GM18951 (cell line): ENCODE results near the gene TSFM.

Experiments
- POLR2A ChIP-seq: IDR thresholded peaks from 4 replicates; pipeline ENCODE4 v1.6.1; 2011; ENCODE audit warnings: mild to moderate bottlenecking; ENCODE audit not compliant: insufficient read length, insufficient read depth; ENCODE audit errors: extremely low read depth
- in situ Hi-C: fragments of 300-500 bp; cut with MboI; formaldehyde crosslinking; loops from one replicate; pipeline ENCODE4 v1.12.0; 2022; ENCODE audit warnings: low sequenced_read_pairs, mixed read lengths, inconsistent platforms; ENCODE audit not compliant: unreplicated experiment

Gene TSFM

GRCh38 chr12:57760347-57760982 is 22.1 kb upstream of the TSFM start:
- in situ Hi-C loops = no loop called here

GRCh38 chr12:57761391-57761998 is 21.1 kb upstream of the TSFM start:
- in situ Hi-C loops = no loop called here
- no peak for TF ChIP-seq POLR2A

More at GRCh38 chr12:57760347-57760982, 22.1 kb upstream of the TSFM start:
- TF ChIP-seq POLR2A = no peak

DNA sequence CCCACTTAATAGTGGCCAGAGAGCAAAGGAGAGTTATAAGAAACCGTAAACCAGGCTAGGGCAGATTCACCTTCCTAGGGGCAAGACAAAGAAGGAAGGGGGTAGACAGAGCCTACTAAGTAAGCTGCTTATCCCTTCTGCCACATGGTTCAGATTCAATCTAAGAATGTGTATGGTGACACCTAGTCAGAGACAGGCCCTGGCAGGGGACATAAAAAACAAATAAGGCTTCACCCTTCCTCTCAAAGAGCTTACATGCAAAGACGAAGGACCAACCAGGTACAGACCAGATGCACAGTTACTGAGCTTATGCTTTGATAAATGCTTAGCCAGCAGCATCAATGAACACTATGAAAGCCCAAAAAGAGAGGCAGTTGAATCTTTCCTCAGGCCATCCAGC is 20.1 kb upstream of the TSFM start:
- in situ Hi-C loops = no loop called here
- no peak for TF ChIP-seq POLR2A

GRCh38 chr12:57763881-57764661 is 18.5 kb upstream of the TSFM start:
- TF ChIP-seq POLR2A = no peak
- in situ Hi-C loops = no loop called here

DNA sequence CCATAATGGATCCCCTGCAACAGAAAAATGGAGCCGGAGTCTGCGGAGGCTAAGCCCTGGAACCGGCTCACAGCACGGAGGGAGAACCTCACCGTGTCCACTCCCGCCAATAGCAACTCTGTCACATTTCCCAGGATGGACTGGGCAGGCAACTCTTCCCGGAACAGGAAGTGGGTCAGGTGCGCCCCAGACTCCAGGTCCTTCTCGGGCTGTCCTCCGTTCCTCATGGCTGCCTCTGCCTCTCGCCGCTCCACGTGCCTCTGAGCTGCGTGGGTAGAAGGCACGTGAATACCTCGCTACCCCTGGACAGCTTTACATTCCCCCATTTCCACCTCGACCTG is 18.0 kb upstream of the TSFM start:
- in situ Hi-C loops = no loop called here
- TF ChIP-seq POLR2A = no peak

- in situ Hi-C loops = no loop called here
- no peak for TF ChIP-seq POLR2A
These were observed 17.4 kb upstream of the TSFM start for GRCh38 chr12:57765003-57765697.

GRCh38 chr12:57765698-57766463 is 16.7 kb upstream of the TSFM start:
- in situ Hi-C loops = no loop called here
- no peak for TF ChIP-seq POLR2A

DNA sequence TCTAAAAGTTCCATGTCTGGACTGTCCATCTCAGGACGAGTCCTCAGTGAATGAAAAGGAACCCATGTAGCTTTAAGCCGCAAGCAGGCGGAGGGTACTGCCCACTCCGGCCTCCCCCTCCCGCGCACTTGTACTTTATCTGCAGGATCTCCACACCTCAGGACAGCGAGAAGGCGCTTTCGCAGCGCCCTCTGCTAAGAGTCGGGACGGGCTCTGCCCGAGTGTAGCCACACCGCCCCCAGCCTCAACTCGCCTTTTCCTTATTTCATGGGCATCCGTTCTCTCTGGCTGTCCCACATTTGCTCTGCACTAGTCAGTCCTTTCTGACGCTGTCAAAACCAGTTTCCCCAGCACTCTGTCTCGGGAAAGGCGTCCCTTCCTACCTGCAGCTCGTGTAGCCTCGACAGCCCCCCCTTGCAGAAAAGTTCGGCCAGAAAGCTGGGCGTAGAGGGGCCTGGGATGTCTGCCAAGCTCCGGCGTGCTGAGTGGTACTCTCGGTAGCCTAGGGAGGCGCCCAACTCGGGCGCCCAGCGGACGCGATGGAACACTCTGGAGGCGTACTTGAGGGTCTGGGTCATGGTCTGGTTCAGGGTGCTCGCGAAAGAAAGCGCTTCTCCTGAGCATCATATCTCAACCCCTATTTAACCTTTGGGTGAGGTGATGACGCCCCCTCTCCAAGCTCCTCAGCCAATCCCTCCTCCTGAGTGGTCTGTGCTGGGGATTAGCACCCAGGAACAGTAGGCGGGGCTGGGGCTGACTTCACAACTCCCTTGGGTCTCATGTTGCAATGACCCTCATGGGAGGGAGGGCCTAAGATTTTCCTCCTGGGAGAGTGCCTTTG is 15.9 kb upstream of the TSFM start, which contains the start of gene CYP27B1:
TSS of gene CYP27B1 (minus strand) at position 615 of the 841 bp plus-strand sequence. CDS start at position 578, 37 bp downstream.
- TF ChIP-seq POLR2A = no peak
- in situ Hi-C loops = no loop called here

DNA sequence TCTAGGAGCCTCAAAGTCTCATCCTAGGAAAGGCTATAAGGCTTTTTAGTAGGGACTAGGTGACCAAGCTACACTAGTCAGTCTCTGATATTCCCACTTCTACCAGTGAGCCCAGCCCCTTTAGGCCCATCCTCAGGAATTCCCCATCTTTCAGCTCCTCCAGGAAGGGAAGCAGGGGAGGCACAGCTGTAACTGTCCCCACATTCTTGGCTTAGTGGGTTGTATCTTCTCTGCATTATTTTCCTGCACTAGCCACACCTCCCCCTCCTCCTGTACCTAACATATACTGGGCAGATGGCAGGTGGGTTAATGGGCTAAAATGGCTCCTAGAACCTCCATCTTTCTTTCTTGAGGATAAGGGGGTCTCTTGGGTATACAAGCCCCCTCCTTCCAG is 15.3 kb upstream of the TSFM start:
- TF ChIP-seq POLR2A = no peak
- in situ Hi-C loops = no loop called here

DNA sequence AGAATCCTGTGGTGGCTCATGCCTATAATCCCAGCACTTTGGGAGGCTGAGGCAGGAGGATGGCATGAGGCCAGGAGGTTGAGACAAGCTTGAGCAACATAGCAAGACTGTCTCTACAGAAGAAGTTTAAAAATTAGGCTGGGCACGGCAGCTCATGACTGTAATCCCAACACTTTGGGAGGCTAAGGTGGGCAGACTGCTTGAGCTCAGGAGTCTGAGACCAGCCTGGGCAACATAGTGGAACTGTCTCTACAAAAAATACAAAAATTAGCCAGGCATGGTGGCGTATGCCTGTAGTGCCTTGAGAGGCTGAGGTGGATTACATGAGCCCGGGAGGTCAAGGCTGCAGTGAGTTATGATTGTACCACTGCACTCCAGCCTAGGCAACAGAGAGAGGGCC is 14.7 kb upstream of the TSFM start:
- TF ChIP-seq POLR2A = no peak
- in situ Hi-C loops = no loop called here

DNA sequence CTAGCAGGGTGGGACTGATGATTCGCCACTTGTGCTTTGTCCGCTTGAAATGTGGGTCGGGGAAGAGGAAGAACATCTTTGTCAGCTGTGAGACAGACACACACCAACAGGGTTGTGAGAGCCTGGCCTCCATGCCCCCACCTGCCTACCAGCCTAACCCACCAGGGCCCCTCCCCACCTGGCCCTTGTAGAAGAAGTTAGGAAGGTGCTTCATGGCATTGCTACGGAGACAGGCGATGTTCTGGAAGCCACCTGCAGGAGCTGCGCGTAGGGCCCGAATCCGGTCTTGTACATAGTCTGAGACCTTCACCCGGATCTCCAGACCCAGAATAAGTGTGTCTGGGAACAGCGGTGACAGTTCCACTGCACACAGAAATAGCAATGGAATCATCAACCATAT is 13.0 kb upstream of the TSFM start:
- in situ Hi-C loops = no loop called here
- TF ChIP-seq POLR2A = no peak

GRCh38 chr12:57770734-57771133 is 11.9 kb upstream of the TSFM start:
- TF ChIP-seq POLR2A = no peak
- in situ Hi-C loops = no loop called here
